Sigmoid colon (tissue), 7 donors: ENCODE results near the gene HES5. TPM values are rescaled to one million over a fixed set of nuclear protein-coding genes. Genes with fewer than 3 reads are reported as not detected.

Experiments used
- DNase-seq: peaks from one replicate; pipeline ENCODE4 v3.0.0-alpha.2; 2019
- H3K27ac ChIP-seq, 4 donors: fragments of 200-600 bp; sonication (generic); one replicate each; pipeline ENCODE4 v1.5.1; 2016 to 2019; ENCODE audit warnings: mild to moderate bottlenecking in 1 of 4
- H3K27me3 ChIP-seq, 3 donors: fragments of 200-600 bp; sonication (generic); one replicate each; pipeline ENCODE4 v1.5.1; 2019; ENCODE audit warnings: mild to moderate bottlenecking in 1 of 3
- H3K36me3 ChIP-seq, 4 donors: fragments of 200-600 bp; sonication (generic); one replicate each; pipeline ENCODE4 v1.5.1; 2016 to 2019
- H3K4me1 ChIP-seq, 4 donors: fragments of 200-600 bp; sonication (generic); one replicate each; pipeline ENCODE4 v1.5.1; 2017 to 2019
- H3K4me3 ChIP-seq, 4 donors: fragments of 200-600 bp; sonication (generic); one replicate each; pipeline ENCODE4 v1.5.1; 2017 to 2019; ENCODE audit warnings: mild to moderate bottlenecking in 2 of 4, moderate library complexity in 1 of 4
- H3K9me3 ChIP-seq, 4 donors: fragments of 200-600 bp in 3 of 4; sonication (generic) in 3 of 4; one replicate each; pipeline versions ENCODE4 v1.5.1 to v1.6.1; 2013 to 2019
- EP300 ChIP-seq, 4 donors: sonication (generic); formaldehyde crosslinking; IDR thresholded peaks; one replicate each; pipeline ENCODE4 v1.6.1; 2017; ENCODE audit warnings: antibody characterized with exemption in 4 of 4
- POLR2A ChIP-seq, 2 donors: fragments of 450-650 bp; IDR thresholded peaks; one replicate each; pipeline ENCODE4 v1.6.1; 2016; ENCODE audit warnings: antibody characterized with exemption in 2 of 2, mild to moderate bottlenecking in 2 of 2, moderate library complexity in 2 of 2
- POLR2AphosphoS5 ChIP-seq, 4 donors: sonication (generic); formaldehyde crosslinking; IDR thresholded peaks; one replicate each; pipeline ENCODE4 v1.6.1; 2017; ENCODE audit warnings: antibody characterized with exemption in 4 of 4
- WGBS, 2 donors: extraction: QIAGEN DNeasy Blood & Tissue Kit; methylation state at CpG; one replicate each; pipeline ENCODE4 v1.1.7; 2013; 5-methylcytosine and 5-hydroxymethylcytosine counted together
- intact Hi-C: fragments of 100-400 bp; cut with DNase I; formaldehyde crosslinking; loops from one replicate; pipeline ENCODE4 v1.15.1; 2023
- polyA plus RNA-seq, 3 donors: library from polyadenylated mRNA; stranded (reverse); fragments of 200-250 nt; gene quantifications; one replicate each; pipeline ENCODE4 v1.2.3, GENCODE V29; 2013
- total RNA-seq, 4 donors: library from RNA; depleted of rRNA; stranded (reverse); fragments of >200 nt; gene quantifications; one replicate each; pipeline ENCODE4 v1.1.0, GENCODE V29; 2016
- TF ChIP-seq, protein P1 (sequence below), 4 experiments: fragments of 450-650 bp in 3 of 4; fragments of 200-600 bp in 1 of 4; IDR thresholded peaks; one replicate each; pipeline ENCODE4 v1.5.1; 2016 to 2019; ENCODE audit warnings: antibody characterized with exemption in 4 of 4, mild to moderate bottlenecking in 3 of 4, moderate library complexity in 2 of 4
- donor health status: healthy with polysubstance abuse.
- donor health status: Bipolar disorder and iron deficiency.
- donor health status: healthy.

Gene HES5
- total and polyA plus RNA-seq, 7 donors, result 0.36 to 1.2 (median 0.61) TPM; not detected in 4

DNA sequence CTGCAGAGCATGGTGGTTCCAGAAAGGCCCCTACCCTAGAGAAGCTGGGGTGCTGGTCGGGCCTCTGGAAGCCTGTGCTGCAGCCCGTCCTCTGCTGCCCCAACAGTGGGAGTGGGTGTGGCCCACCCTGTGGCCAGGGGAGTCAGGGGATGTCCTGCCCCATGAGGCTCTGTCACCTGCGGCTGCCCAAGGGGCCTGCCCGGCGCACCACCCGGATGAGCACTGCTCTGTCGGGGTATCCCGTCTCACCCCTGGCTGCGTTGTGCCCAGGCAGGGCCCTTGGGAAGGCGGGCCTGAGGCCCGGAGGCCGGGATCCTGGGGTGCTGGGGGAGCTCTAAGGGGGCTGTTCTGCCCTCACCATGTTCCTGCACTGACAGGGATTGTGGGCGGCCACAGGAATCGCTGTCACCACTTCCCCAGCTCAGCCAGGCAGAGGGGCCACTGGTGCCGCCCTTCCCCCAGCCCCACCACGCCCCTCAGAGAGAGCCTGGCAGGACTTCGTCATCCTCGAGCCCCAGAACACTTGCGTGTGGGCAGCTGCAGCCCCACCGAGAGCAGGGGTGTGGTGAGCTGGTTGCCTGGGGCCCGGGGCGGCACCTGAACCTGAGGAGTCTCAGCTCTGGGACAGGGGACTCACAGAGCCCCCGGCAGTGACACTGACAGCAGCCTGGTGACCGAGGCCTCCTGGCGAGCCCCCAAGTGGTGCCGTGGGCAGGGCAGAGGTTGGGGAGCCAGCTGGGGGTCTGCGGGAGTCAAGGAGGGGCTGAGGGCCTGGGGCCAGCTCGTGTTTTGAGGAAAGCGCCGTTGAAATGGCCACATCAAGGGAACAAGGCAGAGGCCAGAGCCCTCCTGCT lies 23.8 kb downstream of the HES5 start:
- H3K4me3 ChIP-seq, result no peak overlapping the region
- DNase-seq, result no peak
- H3K36me3 ChIP-seq, result peaks cover 25 to 39% (median 28%) of the 10 kb centered on the region in 4 donors
- H3K27ac ChIP-seq, result no peak overlapping the region
- 31 to 69% methylated on average over 30 of the region's 30 CpGs for WGBS, 2 donors
- peaks cover 17 to 49% (median 38%) of the 10 kb centered on the region in 3 donors for H3K27me3 ChIP-seq
- peaks cover 0 to 18% (median 10%) of the 10 kb centered on the region in 4 donors for H3K4me1 ChIP-seq
- no peaks in the 10 kb centered on the region for H3K9me3 ChIP-seq
- intact Hi-C loops, result no loop called here
- TF ChIP-seq POLR2AphosphoS5 (IDR thresholded peaks at IDR 0.05) (no peak), POLR2A (IDR thresholded peaks at IDR 0.05) (no peak), EP300 (IDR thresholded peaks at IDR 0.05) (no peak)
- TF ChIP-seq, protein P1, sequence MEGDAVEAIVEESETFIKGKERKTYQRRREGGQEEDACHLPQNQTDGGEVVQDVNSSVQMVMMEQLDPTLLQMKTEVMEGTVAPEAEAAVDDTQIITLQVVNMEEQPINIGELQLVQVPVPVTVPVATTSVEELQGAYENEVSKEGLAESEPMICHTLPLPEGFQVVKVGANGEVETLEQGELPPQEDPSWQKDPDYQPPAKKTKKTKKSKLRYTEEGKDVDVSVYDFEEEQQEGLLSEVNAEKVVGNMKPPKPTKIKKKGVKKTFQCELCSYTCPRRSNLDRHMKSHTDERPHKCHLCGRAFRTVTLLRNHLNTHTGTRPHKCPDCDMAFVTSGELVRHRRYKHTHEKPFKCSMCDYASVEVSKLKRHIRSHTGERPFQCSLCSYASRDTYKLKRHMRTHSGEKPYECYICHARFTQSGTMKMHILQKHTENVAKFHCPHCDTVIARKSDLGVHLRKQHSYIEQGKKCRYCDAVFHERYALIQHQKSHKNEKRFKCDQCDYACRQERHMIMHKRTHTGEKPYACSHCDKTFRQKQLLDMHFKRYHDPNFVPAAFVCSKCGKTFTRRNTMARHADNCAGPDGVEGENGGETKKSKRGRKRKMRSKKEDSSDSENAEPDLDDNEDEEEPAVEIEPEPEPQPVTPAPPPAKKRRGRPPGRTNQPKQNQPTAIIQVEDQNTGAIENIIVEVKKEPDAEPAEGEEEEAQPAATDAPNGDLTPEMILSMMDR (IDR thresholded peaks at IDR 0.05), result no peak

DNA sequence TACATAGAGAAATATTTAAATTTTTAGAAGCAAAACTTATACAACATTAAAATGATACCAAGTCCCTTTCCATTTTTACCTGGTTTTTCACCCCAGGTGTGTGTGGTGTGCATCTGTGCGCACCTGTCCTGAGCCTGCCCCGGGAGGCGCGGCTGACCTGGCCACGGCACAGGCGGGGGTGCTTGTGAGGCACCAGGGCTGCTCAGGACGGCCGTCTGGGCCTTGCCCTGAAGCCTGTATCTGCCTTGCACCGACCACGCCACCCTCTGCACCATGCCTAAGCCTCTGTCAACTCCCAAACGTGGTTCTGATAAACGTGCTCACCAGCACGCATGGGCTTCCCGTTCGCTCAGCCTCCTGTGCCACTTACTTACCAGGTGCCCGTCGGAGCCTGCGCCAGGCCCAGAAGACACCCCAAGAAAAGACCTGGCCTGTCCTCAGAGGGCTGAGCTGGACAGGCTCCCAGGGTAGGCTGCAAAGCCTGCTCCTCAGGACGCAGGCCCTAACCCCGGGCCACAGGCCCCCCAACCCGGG lies 24.5 kb downstream of the HES5 start:
- peaks cover 18 to 32% (median 21%) of the 10 kb centered on the region in 4 donors for H3K36me3 ChIP-seq
- intact Hi-C loops, result no loop called here
- WGBS, 2 donors, result 29 to 73% methylated on average over 21 of the region's 21 CpGs
- no peak overlapping the region for H3K4me3 ChIP-seq
- H3K9me3 ChIP-seq, result no peaks in the 10 kb centered on the region
- peaks cover 0 to 18% (median 10%) of the 10 kb centered on the region in 4 donors for H3K4me1 ChIP-seq
- TF ChIP-seq POLR2AphosphoS5 (IDR thresholded peaks at IDR 0.05), result no peak
- TF ChIP-seq, protein P1 (IDR thresholded peaks at IDR 0.05), result no peak
- peaks cover 17 to 54% (median 42%) of the 10 kb centered on the region in 3 donors for H3K27me3 ChIP-seq
- no peak for DNase-seq
- no peak overlapping the region for H3K27ac ChIP-seq

DNA sequence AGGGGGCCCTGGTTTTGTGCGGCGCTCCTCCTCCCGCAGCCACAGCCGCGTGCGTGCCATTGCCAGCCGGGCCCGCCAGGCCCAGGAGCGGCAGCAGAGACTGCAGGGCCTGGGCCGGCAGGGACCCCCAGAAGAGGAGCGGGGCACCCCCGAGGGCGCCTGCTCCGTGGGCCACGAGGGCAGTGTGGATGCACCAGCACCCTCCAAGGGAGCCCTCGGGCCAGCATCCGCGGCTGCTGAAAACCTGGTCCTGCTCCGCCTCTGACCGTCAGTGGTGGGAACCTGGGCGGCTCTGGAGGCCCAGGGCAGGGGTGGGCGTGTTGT lies 25.2 kb downstream of the HES5 start:
- Histone ChIP-seq H3K27me3 (peaks cover 17 to 59% (median 42%) of the 10 kb centered on the region in 3 donors), H3K36me3 (peaks cover 11 to 26% (median 15%) of the 10 kb centered on the region in 4 donors), H3K4me1 (peaks cover 0 to 18% (median 10%) of the 10 kb centered on the region in 4 donors), H3K27ac (no peak overlapping the region), H3K4me3 (no peak overlapping the region), H3K9me3 (no peaks in the 10 kb centered on the region)
- intact Hi-C loops, result no loop called here
- 20 to 55% methylated on average over 22 of the region's 22 CpGs for WGBS, 2 donors
- no peak for DNase-seq
- TF ChIP-seq, protein P1 (IDR thresholded peaks at IDR 0.05), result no peak
- no peak for TF ChIP-seq POLR2A (IDR thresholded peaks at IDR 0.05)
- TF ChIP-seq EP300 (IDR thresholded peaks at IDR 0.05), result no peak
- TF ChIP-seq POLR2AphosphoS5 (IDR thresholded peaks at IDR 0.05), result no peak

DNA sequence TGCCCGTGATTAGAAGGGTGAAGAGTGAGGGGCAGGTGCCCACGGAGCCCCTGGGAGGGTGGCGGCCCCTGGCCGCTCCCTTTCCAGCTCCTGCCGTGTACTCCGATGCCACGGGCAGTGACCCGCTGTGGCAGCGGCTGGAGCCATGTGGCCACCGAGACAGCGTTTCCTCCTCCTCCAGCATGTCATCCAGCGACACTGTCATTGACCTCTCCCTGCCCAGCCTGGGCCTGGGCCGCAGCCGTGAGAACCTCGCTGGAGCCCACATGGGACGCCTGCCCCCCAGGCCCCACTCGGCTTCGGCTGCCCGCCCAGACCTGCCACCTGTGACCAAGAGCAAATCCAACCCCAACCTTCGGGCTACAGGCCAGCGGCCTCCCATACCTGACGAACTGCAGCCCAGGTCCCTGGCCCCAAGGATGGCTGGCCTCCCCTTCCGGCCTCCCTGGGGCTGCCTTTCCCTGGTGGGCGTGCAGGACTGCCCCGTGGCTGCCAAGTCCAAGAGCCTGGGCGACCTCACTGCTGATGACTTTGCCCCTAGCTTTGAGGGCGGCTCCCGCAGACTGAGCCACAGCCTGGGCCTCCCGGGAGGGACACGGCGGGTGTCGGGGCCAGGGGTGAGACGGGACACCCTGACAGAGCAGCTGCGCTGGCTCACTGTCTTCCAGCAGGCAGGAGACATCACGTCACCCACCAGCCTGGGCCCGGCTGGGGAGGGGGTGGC lies 25.7 kb downstream of the HES5 start:
- Histone ChIP-seq H3K36me3 (peaks cover 6 to 20% (median 10%) of the 10 kb centered on the region in 4 donors), H3K4me1 (peaks cover 0 to 18% (median 10%) of the 10 kb centered on the region in 4 donors), H3K9me3 (no peaks in the 10 kb centered on the region), H3K27me3 (peaks cover 17 to 64% (median 42%) of the 10 kb centered on the region in 3 donors), H3K27ac (no peak overlapping the region), H3K4me3 (no peak overlapping the region)
- intact Hi-C loops, result no loop called here
- DNase-seq, result no peak
- TF ChIP-seq EP300 (IDR thresholded peaks at IDR 0.05) (no peak), POLR2AphosphoS5 (IDR thresholded peaks at IDR 0.05) (no peak), POLR2A (IDR thresholded peaks at IDR 0.05) (no peak)
- TF ChIP-seq, protein P1 (IDR thresholded peaks at IDR 0.05), result no peak
- WGBS, 2 donors, result 34 to 60% methylated on average over 36 of the region's 36 CpGs
